Measurements from ENCODE around the gene C11orf16. TPM values are rescaled to one million over a fixed set of nuclear protein-coding genes. Genes with fewer than 3 reads are reported as not detected.
"Not testable (repeated sequence)": the region's sequence is repeated elsewhere in the genome, so short reads cannot be mapped to it uniquely, and the experiment has no call there.

The C11orf16 gene, protein sequence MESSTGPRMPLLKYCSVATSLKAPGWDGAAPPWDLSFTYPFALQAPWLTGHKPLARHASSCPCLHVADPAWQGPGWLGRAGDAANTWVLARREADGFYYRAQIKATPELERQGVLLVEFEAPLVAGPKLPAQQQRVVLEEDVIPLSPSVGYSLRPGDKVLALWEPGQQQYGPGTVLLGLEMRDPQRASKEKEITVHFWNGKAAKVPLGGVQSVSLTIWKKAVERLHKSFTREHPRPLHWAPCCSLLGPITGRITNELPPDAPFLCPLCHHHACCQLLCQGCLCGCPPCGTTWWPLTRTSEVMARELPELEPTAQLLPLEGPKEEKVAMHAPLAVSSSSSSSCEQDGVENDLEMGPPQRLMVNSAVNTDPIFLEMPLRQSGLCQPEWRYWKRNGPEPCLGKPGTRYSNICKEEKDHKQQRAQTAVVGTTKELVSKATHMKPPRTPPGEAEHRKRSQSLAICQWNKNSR
- polyA plus RNA-seq = under 1 TPM in 1 of 4 donors, not detected in 3; 0.04 TPM
- long read RNA-seq, donor 1 = 0 reads
- long read RNA-seq, donor 2 = 0 reads
- long read RNA-seq, donor 3 = 0 reads
- long read RNA-seq, donor 4 = 0 reads
- long read RNA-seq, donor 5 = 0 reads
- long read RNA-seq, donor 6 = 0 reads
- long read RNA-seq, donor 7 = 0 reads
- long read RNA-seq, donor 8 = 0 reads
- long read RNA-seq, donor 9 = 0 reads
- long read RNA-seq, donor 10 = 0 reads

DNA sequence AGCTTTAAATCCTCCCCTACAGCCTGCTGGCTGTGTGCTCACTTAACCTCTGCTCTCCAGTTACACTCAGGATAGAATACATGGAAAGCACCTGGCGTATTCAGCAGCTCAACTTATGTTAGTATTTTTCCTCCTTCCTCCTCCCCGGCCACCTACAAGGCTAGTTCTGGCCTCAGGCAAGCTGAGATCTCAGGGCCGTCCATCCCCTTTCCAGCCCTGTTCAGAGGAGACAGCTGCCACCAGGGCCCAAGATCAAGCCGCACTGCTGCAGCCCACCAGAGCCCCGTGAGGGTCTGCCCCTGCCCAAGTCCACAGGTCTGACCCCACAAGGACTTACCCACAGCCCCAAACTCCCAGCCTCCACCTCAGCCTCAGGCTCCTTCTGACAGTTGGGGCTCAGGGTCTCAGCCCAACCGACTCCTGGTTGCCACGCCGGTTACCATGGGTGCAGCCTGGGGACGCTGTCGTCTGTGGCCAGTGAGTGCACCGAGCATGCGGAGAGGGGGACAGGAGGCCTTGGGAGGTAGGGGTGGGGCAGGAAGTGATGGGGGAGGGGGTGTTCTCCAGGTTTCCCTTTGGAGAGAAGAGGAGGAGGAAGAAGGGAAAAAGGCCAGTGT, at the start of gene C11orf16:
Gene C11orf16, minus strand, starts transcription at position 384 of the 617 bp plus-strand sequence. CDS start 639 bp downstream, outside the sequence.
- 80 to 89% (median 82%) methylated on average over 12 of the region's 12 CpGs for WGBS, 3 donors
- H3K4me1 ChIP-seq (ENCODE audit: control insufficient read depth in 3 of 3, insufficient read depth in 2 of 3, low read depth in 1 of 3, low read length in 2 of 3) = no peaks in the 10 kb centered on the region
- FAIRE-seq (no peak), DNase-seq (no peak)
- H3K36me3 ChIP-seq (ENCODE audit: control insufficient read depth in 3 of 3, insufficient read depth in 2 of 3, low read depth in 1 of 3, low read length in 3 of 3) = peaks cover 0 to 2% (median 0%) of the 10 kb centered on the region in 3 donors
- H3K27me3 ChIP-seq (ENCODE audit: control insufficient read depth in 3 of 3, insufficient read depth in 3 of 3, low read length in 3 of 3) = no peaks in the 10 kb centered on the region
- no peak within 1 kb of the TSS for H3K4me3 ChIP-seq (ENCODE audit: low read depth in 1 of 3, low read length in 3 of 3)
- no peaks in the 10 kb centered on the region for H3K9me3 ChIP-seq (ENCODE audit: control insufficient read depth in 2 of 2, insufficient read depth in 1 of 2, low read depth in 1 of 2, low read length in 1 of 2)
- no peak within 1 kb of the TSS for H3K27ac ChIP-seq (ENCODE audit: low read depth in 1 of 3, low read length in 2 of 3)

DNA sequence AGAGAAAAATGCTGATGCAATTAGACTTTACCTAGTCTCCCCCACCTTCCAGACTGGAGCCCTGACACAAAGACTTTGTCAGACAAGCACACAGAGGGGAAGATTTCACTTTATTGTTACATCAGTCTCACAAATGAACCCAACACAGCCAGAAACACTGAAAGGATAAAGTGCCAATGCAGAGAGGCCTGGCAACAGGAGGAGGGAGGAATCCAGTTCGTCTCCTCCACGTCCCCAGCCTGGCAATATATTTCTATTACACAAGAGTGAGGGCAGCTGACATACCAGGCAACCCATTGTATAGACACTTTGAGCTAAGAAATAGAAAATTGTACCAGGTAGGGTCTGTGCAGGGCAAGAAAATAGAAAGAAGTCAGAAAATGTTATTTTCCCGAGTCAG, 47.7 kb upstream of the C11orf16 start:
- Histone ChIP-seq H3K4me3 (ENCODE audit: low read depth in 1 of 3, low read length in 3 of 3) (no peak overlapping the region), H3K4me1 (ENCODE audit: control insufficient read depth in 3 of 3, insufficient read depth in 2 of 3, low read depth in 1 of 3, low read length in 2 of 3) (no peaks in the 10 kb centered on the region), H3K27me3 (ENCODE audit: control insufficient read depth in 3 of 3, insufficient read depth in 3 of 3, low read length in 3 of 3) (no peaks in the 10 kb centered on the region), H3K9me3 (ENCODE audit: control insufficient read depth in 2 of 2, insufficient read depth in 1 of 2, low read depth in 1 of 2, low read length in 1 of 2) (no peaks in the 10 kb centered on the region), H3K36me3 (ENCODE audit: control insufficient read depth in 3 of 3, insufficient read depth in 2 of 3, low read depth in 1 of 3, low read length in 3 of 3) (no peaks in the 10 kb centered on the region), H3K27ac (ENCODE audit: low read depth in 1 of 3, low read length in 2 of 3) (no peak overlapping the region)
- WGBS, 3 donors = 78 to 80% (median 79%) methylated on average over 3 of the region's 3 CpGs
- DNase-seq (no peak), FAIRE-seq (no peak)

DNA sequence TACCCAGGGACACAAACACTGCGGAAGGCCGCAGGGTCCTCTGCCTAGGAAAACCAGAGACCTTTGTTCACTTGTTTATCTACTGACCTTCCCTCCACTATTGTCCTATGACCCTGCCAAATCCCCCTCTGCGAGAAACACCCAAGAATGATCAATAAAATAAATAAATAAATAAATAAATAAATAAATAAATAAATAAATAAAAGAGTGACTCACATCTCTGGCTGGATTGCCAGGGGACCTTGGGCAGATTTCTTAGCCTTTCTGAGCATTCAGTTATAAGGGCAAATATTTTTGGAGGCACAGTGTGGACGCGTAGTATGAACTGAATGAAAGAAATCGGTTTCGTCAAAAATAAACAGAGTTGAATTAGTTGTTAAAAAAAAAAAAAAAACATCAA, 46.6 kb upstream of the C11orf16 start:
- H3K36me3 ChIP-seq (ENCODE audit: control insufficient read depth in 3 of 3, insufficient read depth in 2 of 3, low read depth in 1 of 3, low read length in 3 of 3); H3K27me3 ChIP-seq (ENCODE audit: control insufficient read depth in 3 of 3, insufficient read depth in 3 of 3, low read length in 3 of 3); H3K27ac ChIP-seq (ENCODE audit: low read depth in 1 of 3, low read length in 2 of 3); DNase-seq; H3K4me1 ChIP-seq (ENCODE audit: control insufficient read depth in 3 of 3, insufficient read depth in 2 of 3, low read depth in 1 of 3, low read length in 2 of 3); H3K4me3 ChIP-seq (ENCODE audit: low read depth in 1 of 3, low read length in 3 of 3); H3K9me3 ChIP-seq (ENCODE audit: control insufficient read depth in 2 of 2, insufficient read depth in 1 of 2, low read depth in 1 of 2, low read length in 1 of 2); FAIRE-seq: not testable (repeated sequence)
- 84 to 95% (median 86%) methylated on average over 4 to 5 of the region's 7 CpGs for WGBS, 3 donors

DNA sequence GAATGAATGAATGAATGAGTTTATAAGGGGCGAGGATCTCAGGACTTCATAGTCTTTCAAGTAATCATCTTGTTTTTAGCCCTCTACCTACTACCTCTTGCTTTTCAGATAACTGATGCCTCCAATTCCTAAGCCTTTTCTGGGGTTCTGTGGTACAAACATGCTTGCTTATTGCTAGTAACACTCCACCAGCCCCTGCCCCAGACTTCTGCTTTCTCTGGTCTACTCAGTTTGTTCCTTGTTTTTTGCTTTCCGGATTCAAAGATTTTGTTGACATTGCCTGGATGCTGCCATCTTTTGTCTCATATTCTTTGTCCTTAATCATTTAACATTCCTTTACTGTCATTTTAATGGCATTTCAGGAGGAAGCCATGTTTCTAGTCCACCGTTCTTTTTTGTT, 40.4 kb upstream of the C11orf16 start:
- Histone ChIP-seq H3K4me3 (ENCODE audit: low read depth in 1 of 3, low read length in 3 of 3) (no peak overlapping the region), H3K27ac (ENCODE audit: low read depth in 1 of 3, low read length in 2 of 3) (no peak overlapping the region), H3K27me3 (ENCODE audit: control insufficient read depth in 3 of 3, insufficient read depth in 3 of 3, low read length in 3 of 3) (no peaks in the 10 kb centered on the region), H3K4me1 (ENCODE audit: control insufficient read depth in 3 of 3, insufficient read depth in 2 of 3, low read depth in 1 of 3, low read length in 2 of 3) (no peaks in the 10 kb centered on the region), H3K9me3 (ENCODE audit: control insufficient read depth in 2 of 2, insufficient read depth in 1 of 2, low read depth in 1 of 2, low read length in 1 of 2) (no peaks in the 10 kb centered on the region), H3K36me3 (ENCODE audit: control insufficient read depth in 3 of 3, insufficient read depth in 2 of 3, low read depth in 1 of 3, low read length in 3 of 3) (no peaks in the 10 kb centered on the region)
- DNase-seq (no peak), FAIRE-seq (no peak)
- 75 to 84% (median 80%) methylated on average over 3 of the region's 3 CpGs for WGBS, 3 donors

DNA sequence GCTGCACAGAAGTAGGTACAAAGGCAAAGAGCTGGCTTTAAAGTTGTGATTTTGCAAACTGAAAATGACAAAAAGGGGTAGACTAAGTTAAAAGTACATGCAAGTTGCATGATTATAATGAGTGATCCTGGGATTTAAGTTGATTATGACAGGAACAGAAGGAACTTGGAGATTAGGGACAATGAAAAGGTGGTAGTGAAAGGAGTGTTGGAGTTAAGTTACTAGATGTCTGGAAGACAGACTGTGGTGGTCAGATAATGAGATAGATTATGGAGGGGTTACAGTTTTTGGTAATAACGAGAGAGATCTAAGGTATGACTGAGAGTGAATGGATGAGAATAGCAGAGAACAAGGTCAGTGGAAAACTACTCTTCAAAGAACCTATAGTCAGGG, 39.2 kb upstream of the C11orf16 start:
- H3K9me3 ChIP-seq (ENCODE audit: control insufficient read depth in 2 of 2, insufficient read depth in 1 of 2, low read depth in 1 of 2, low read length in 1 of 2) = no peaks in the 10 kb centered on the region
- no peak for FAIRE-seq
- H3K36me3 ChIP-seq (ENCODE audit: control insufficient read depth in 3 of 3, insufficient read depth in 2 of 3, low read depth in 1 of 3, low read length in 3 of 3) = peaks cover 0 to 6% (median 0%) of the 10 kb centered on the region in 3 donors
- no peaks in the 10 kb centered on the region for H3K27me3 ChIP-seq (ENCODE audit: control insufficient read depth in 3 of 3, insufficient read depth in 3 of 3, low read length in 3 of 3)
- H3K4me3 ChIP-seq (ENCODE audit: low read depth in 1 of 3, low read length in 3 of 3) = no peak overlapping the region
- H3K4me1 ChIP-seq (ENCODE audit: control insufficient read depth in 3 of 3, insufficient read depth in 2 of 3, low read depth in 1 of 3, low read length in 2 of 3) = no peaks in the 10 kb centered on the region
- DNase-seq = no peak
- WGBS, 3 donors = 78 to 89% (median 80%) methylated on average over 1 of the region's 1 CpG
- no peak overlapping the region for H3K27ac ChIP-seq (ENCODE audit: low read depth in 1 of 3, low read length in 2 of 3)

DNA sequence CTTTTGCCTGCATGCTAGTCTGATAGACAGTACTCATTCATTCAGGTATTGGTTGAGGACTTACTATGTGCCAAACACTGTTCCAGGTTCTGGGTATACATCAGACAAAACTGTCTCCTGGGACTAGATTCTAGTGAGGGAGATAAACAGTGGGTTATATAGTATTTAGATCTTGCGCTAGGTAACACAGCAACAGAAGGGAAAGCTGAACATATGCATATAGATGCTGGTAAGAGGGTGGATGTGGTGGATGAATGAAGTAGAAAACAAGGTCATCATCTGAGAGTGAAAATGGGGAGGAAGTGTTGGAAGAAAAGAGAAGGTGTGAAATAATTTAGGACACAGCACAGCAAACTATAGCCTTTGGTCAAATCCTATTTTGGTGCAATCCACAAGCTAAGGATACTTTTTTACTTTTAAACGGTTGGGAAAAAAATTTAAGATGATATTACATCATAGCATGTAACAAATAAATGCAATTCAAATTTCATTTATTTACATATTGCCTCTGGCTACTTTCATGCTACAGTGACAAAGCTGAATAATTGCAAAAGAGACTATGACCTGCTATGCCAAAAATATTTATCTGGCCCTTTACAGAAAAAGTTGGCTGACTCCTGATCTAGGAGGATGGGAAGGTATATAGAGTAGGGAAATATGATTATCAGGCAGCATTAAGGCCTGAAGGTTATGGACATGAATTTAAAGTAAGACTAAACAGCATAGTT, 38.6 kb upstream of the C11orf16 start:
- Histone ChIP-seq H3K27ac (ENCODE audit: low read depth in 1 of 3, low read length in 2 of 3) (no peak overlapping the region), H3K27me3 (ENCODE audit: control insufficient read depth in 3 of 3, insufficient read depth in 3 of 3, low read length in 3 of 3) (no peaks in the 10 kb centered on the region), H3K36me3 (ENCODE audit: control insufficient read depth in 3 of 3, insufficient read depth in 2 of 3, low read depth in 1 of 3, low read length in 3 of 3) (peaks cover 0 to 6% (median 0%) of the 10 kb centered on the region in 3 donors), H3K4me1 (ENCODE audit: control insufficient read depth in 3 of 3, insufficient read depth in 2 of 3, low read depth in 1 of 3, low read length in 2 of 3) (no peaks in the 10 kb centered on the region), H3K9me3 (ENCODE audit: control insufficient read depth in 2 of 2, insufficient read depth in 1 of 2, low read depth in 1 of 2, low read length in 1 of 2) (no peaks in the 10 kb centered on the region), H3K4me3 (ENCODE audit: low read depth in 1 of 3, low read length in 3 of 3) (no peak overlapping the region)
- 81 to 88% (median 82%) methylated on average over 2 of the region's 2 CpGs for WGBS, 3 donors
- DNase-seq = no peak
- FAIRE-seq = no peak

DNA sequence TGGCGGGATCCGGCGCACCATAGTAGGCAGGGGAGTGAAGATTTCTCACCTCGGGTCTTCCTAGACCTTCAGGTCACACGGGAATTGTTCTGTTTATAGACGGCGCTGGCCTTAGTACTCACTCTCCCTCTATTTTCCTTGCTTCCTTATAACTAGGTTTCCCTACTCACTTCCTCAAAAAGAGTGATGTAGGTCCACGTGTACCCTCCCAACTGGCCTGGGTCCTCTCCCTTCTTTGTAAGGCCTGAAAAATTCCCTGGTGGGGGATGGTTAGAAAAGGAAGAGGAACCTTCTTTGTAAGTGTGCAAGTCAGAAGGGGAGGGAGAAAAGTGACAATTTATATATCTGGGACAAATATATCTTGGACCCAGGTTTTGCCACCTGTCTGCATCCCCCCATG, 34.4 kb upstream of the C11orf16 start:
- 81 to 91% (median 88%) methylated on average over 7 to 8 of the region's 8 CpGs for WGBS, 3 donors
- H3K36me3 ChIP-seq (ENCODE audit: control insufficient read depth in 3 of 3, insufficient read depth in 2 of 3, low read depth in 1 of 3, low read length in 3 of 3) = peaks cover 0 to 6% (median 0%) of the 10 kb centered on the region in 3 donors
- H3K4me1 ChIP-seq (ENCODE audit: control insufficient read depth in 3 of 3, insufficient read depth in 2 of 3, low read depth in 1 of 3, low read length in 2 of 3) = peaks cover 0 to 11% (median 6%) of the 10 kb centered on the region in 3 donors
- H3K27ac ChIP-seq (ENCODE audit: low read depth in 1 of 3, low read length in 2 of 3) = no peak overlapping the region
- H3K9me3 ChIP-seq (ENCODE audit: control insufficient read depth in 2 of 2, insufficient read depth in 1 of 2, low read depth in 1 of 2, low read length in 1 of 2) = no peaks in the 10 kb centered on the region
- no peaks in the 10 kb centered on the region for H3K27me3 ChIP-seq (ENCODE audit: control insufficient read depth in 3 of 3, insufficient read depth in 3 of 3, low read length in 3 of 3)
- DNase-seq (no peak), FAIRE-seq (no peak)
- H3K4me3 ChIP-seq (ENCODE audit: low read depth in 1 of 3, low read length in 3 of 3) = no peak overlapping the region
